Progenitor cell of endocrine pancreas (in vitro differentiated cells): ENCODE data around the gene PDE3A. TPM values are rescaled to one million over a fixed set of nuclear protein-coding genes. Genes with fewer than 3 reads are reported as not detected.

ENCODE experiments used
- DNase-seq: peaks from one replicate; pipeline ENCODE4 v3.0.0; 2021; ENCODE audit warnings: low spot score; ENCODE audit not compliant: unreplicated experiment
- H3K27ac Mint-ChIP-seq: 2 replicates; pipeline ENCODE4 v1.8.0; 2021; ENCODE audit warnings: mild to moderate bottlenecking, moderate library complexity, mixed read lengths
- H3K27me3 Mint-ChIP-seq: 2 replicates; pipeline ENCODE4 v1.8.0; 2021; ENCODE audit warnings: mixed read lengths
- H3K36me3 Mint-ChIP-seq: 2 replicates; pipeline ENCODE4 v1.8.0; 2022; ENCODE audit warnings: mixed read lengths; ENCODE audit not compliant: insufficient read depth
- H3K4me1 Mint-ChIP-seq: 2 replicates; pipeline ENCODE4 v1.8.0; 2021; ENCODE audit warnings: low read depth, mixed read lengths
- H3K4me3 Mint-ChIP-seq: 2 replicates; pipeline ENCODE4 v1.8.0; 2021; ENCODE audit warnings: low read depth, mild to moderate bottlenecking, moderate library complexity, mixed read lengths
- H3K9me3 Mint-ChIP-seq: 2 replicates; pipeline ENCODE4 v1.8.0; 2021; ENCODE audit warnings: low read depth, mixed read lengths
- total RNA-seq: library from RNA; stranded (reverse); gene quantifications from 2 replicates; pipeline ENCODE4 v1.2.1, GENCODE V29; 2021
- TF ChIP-seq, protein P1 (sequence below): fragments of 200-600 bp; sonication (generic); IDR thresholded peaks from one replicate; pipeline ENCODE4 v1.5.0; 2021; ENCODE audit warnings: antibody characterized with exemption, mild to moderate bottlenecking; ENCODE audit not compliant: unreplicated experiment

Gene PDE3A
- total RNA-seq, 1 donor from 2014 or later = 121 TPM

DNA sequence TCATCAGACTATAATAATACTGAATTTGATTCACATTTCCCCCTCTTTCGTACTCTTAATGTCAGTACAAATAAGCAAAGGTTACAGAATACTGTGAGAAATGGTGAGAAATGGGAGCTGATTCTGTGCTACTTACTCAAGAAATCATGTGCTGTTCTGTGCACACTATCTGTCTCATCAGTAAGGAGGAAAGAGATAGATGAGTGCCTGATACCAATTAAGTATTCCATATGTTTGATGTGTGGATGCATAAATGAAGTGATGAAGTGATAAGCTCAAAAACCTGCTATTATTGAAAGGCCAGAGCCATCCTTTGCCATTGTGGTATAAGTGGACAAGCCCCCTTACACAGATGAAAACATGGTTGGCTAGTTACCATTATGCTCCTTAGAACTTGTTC lies 127.7 kb downstream of the PDE3A start:
- Mint-ChIP-seq H3K4me3 (no peak overlapping the region), H3K27me3 (no peaks in the 10 kb centered on the region), H3K27ac (no peak overlapping the region), H3K4me1 (peaks cover 22% of the 10 kb centered on the region), H3K9me3 (peaks cover 25% of the 10 kb centered on the region), H3K36me3 (peaks cover 41% of the 10 kb centered on the region)
- TF ChIP-seq, protein P1, sequence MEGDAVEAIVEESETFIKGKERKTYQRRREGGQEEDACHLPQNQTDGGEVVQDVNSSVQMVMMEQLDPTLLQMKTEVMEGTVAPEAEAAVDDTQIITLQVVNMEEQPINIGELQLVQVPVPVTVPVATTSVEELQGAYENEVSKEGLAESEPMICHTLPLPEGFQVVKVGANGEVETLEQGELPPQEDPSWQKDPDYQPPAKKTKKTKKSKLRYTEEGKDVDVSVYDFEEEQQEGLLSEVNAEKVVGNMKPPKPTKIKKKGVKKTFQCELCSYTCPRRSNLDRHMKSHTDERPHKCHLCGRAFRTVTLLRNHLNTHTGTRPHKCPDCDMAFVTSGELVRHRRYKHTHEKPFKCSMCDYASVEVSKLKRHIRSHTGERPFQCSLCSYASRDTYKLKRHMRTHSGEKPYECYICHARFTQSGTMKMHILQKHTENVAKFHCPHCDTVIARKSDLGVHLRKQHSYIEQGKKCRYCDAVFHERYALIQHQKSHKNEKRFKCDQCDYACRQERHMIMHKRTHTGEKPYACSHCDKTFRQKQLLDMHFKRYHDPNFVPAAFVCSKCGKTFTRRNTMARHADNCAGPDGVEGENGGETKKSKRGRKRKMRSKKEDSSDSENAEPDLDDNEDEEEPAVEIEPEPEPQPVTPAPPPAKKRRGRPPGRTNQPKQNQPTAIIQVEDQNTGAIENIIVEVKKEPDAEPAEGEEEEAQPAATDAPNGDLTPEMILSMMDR = no peak
- no peak for DNase-seq

DNA sequence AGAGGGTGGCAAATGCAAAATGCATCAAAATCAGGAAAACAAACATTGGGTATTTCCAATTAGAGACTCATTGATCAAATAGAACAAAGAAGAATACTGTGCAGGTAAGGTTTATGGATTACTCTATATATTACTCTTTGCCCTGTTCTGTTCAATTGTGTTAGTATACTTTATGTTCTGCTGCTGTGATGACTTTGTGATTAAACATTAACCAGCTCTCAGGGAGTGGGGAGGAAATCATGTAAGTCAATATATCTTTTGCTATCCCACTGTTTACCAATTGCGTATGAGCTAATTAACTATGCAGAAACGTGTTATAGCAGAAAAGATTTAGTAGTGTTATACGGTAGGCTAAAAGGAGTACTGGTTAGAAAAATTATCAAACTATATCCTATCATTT lies 129.4 kb downstream of the PDE3A start:
- Mint-ChIP-seq H3K9me3 (peaks cover 20% of the 10 kb centered on the region), H3K4me3 (no peak overlapping the region), H3K4me1 (peaks cover 13% of the 10 kb centered on the region), H3K27me3 (no peaks in the 10 kb centered on the region), H3K36me3 (peaks cover 36% of the 10 kb centered on the region), H3K27ac (no peak overlapping the region)
- DNase-seq = no peak
- TF ChIP-seq, protein P1 = no peak

DNA sequence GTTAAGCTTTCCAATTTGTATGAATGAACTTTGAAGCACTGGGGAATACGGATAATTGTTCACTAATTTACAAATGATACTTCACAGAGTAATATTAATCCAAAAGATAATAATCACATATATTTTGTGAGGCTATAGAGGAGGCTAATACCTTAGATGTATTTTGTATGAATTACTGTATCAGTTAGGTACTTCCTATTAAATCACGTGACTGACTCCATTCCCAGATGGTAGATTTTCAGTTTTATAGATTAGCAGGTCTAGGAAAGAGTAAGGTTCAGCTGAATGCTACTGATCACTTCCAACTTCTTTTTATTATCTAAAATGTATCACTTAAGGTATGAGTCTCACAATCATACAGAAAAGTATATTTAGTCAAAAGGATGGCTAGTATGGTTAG lies 133.6 kb downstream of the PDE3A start:
- TF ChIP-seq, protein P1 = no peak
- no peak for DNase-seq
- peaks cover 7% of the 10 kb centered on the region for H3K4me1 Mint-ChIP-seq
- H3K9me3 Mint-ChIP-seq = peaks cover 12% of the 10 kb centered on the region
- H3K27me3 Mint-ChIP-seq = no peaks in the 10 kb centered on the region
- peaks cover 25% of the 10 kb centered on the region for H3K36me3 Mint-ChIP-seq
- no peak overlapping the region for H3K4me3 Mint-ChIP-seq
- no peak overlapping the region for H3K27ac Mint-ChIP-seq

DNA sequence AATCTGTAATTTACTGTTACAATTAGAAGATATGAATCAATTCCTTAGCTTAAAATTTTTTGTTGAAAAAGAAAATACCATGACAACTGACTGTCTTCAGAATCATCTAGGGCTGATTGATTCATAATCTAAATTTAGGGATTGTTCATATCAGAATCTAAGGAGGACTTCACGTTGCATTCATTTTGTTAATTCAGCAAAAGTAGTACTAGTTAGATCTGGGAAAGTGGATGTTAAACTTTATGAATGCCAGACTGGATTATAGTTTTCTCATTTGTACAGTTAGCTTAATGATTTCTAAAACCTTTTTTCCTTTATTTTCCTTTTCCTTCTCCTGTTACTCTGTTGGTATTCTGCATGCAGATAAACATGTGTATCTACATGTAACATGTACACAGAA lies 135.5 kb downstream of the PDE3A start:
- no peak for DNase-seq
- Mint-ChIP-seq H3K27ac (no peak overlapping the region), H3K36me3 (peaks cover 19% of the 10 kb centered on the region), H3K27me3 (no peaks in the 10 kb centered on the region), H3K4me3 (no peak overlapping the region), H3K9me3 (no peaks in the 10 kb centered on the region), H3K4me1 (peaks cover 3% of the 10 kb centered on the region)
- TF ChIP-seq, protein P1 = no peak

DNA sequence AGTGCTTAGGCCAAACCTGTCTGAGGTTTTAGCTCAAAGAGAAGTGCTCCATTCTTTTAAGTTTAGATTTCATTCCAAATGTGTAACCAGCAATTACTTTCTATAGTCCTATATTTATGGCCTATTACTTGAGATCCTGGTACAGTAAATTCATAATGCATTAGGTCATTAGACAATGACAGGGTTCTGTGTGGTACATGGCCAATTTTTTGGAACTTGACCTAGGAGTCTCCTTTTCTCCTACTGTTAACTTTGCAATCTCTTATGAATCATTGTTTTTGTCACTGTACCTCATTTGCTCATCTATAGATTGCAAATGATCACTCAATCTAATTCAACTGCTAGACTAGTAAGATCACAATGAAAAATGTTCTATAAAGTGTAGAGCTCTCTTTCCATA lies 136.7 kb downstream of the PDE3A start:
- no peaks in the 10 kb centered on the region for H3K27me3 Mint-ChIP-seq
- no peak overlapping the region for H3K4me3 Mint-ChIP-seq
- no peaks in the 10 kb centered on the region for H3K9me3 Mint-ChIP-seq
- no peak overlapping the region for H3K27ac Mint-ChIP-seq
- TF ChIP-seq, protein P1 = no peak
- H3K36me3 Mint-ChIP-seq = peaks cover 15% of the 10 kb centered on the region
- DNase-seq = no peak
- H3K4me1 Mint-ChIP-seq = no peaks in the 10 kb centered on the region

DNA sequence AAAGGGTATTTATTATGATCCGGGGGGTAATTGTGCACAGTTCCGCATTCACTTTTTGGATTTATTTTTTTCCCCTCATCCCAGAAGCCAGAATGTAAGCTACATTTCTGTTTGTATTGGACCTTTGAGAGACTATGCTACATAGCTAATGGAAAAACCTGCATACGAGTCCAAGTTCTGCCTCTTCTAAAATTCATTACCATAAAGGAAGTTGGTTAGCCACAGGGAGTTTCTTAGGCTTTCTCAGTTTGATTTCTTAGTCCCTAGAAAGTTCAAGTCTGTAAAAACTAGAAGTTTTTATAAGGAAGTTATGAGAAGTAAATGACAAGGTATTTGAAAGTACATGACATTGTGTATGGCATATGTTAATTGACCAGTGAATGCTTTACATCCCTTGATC lies 138.7 kb downstream of the PDE3A start:
- Mint-ChIP-seq H3K4me1 (no peaks in the 10 kb centered on the region), H3K27ac (no peak overlapping the region), H3K4me3 (no peak overlapping the region), H3K36me3 (peaks cover 11% of the 10 kb centered on the region), H3K9me3 (no peaks in the 10 kb centered on the region), H3K27me3 (no peaks in the 10 kb centered on the region)
- no peak for DNase-seq
- TF ChIP-seq, protein P1 = no peak
